WERI-Rb-1 (cell line): Measurements from ENCODE around the gene FLNB.

ENCODE experiments used
- DNase-seq: peaks from one replicate; pipeline ENCODE4 v3.0.0-alpha.2; 2020
- H3K27ac ChIP-seq: fragments of 250-450 bp; sonication (Bioruptor Pico); 2 replicates; pipeline ENCODE4 v1.5.1; 2020; ENCODE audit warnings: mild to moderate bottlenecking, moderate library complexity
- H3K27me3 ChIP-seq: fragments of 250-450 bp; sonication (Bioruptor Pico); 2 replicates; pipeline ENCODE4 v1.5.1; 2021; ENCODE audit warnings: mild to moderate bottlenecking, low read depth, moderate library complexity; ENCODE audit not compliant: insufficient read depth, severe bottlenecking
- H3K36me3 ChIP-seq: fragments of 250-450 bp; sonication (Bioruptor Pico); 2 replicates; pipeline ENCODE4 v1.5.1; 2020; ENCODE audit warnings: mild to moderate bottlenecking, moderate library complexity
- H3K4me3 ChIP-seq: 2 replicates; pipeline ENCODE4 v1.5.1; 2011; ENCODE audit warnings: low read depth, mild to moderate bottlenecking, control low read depth, low read length
- H3K9me3 ChIP-seq: fragments of 250-450 bp; sonication (Bioruptor Pico); 2 replicates; pipeline ENCODE4 v1.5.1; 2021; ENCODE audit warnings: mild to moderate bottlenecking, moderate library complexity; ENCODE audit not compliant: severe bottlenecking
- TF ChIP-seq, protein P1 (sequence below): IDR thresholded peaks from 2 replicates; pipeline ENCODE4 v1.5.1; 2011; ENCODE audit warnings: low read depth, mild to moderate bottlenecking, control low read depth, inconsistent platforms, low read length

The FLNB gene

GRCh38 chr3:58025837-58026569 lies 17.8 kb downstream of the FLNB start:
- H3K9me3 ChIP-seq: no peaks in the 10 kb centered on the region
- no peaks in the 10 kb centered on the region for H3K27me3 ChIP-seq
- H3K4me3 ChIP-seq: no peak overlapping the region
- TF ChIP-seq, protein P1, sequence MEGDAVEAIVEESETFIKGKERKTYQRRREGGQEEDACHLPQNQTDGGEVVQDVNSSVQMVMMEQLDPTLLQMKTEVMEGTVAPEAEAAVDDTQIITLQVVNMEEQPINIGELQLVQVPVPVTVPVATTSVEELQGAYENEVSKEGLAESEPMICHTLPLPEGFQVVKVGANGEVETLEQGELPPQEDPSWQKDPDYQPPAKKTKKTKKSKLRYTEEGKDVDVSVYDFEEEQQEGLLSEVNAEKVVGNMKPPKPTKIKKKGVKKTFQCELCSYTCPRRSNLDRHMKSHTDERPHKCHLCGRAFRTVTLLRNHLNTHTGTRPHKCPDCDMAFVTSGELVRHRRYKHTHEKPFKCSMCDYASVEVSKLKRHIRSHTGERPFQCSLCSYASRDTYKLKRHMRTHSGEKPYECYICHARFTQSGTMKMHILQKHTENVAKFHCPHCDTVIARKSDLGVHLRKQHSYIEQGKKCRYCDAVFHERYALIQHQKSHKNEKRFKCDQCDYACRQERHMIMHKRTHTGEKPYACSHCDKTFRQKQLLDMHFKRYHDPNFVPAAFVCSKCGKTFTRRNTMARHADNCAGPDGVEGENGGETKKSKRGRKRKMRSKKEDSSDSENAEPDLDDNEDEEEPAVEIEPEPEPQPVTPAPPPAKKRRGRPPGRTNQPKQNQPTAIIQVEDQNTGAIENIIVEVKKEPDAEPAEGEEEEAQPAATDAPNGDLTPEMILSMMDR: no peak
- H3K27ac ChIP-seq: no peak overlapping the region
- no peaks in the 10 kb centered on the region for H3K36me3 ChIP-seq
- no peak for DNase-seq

DNA sequence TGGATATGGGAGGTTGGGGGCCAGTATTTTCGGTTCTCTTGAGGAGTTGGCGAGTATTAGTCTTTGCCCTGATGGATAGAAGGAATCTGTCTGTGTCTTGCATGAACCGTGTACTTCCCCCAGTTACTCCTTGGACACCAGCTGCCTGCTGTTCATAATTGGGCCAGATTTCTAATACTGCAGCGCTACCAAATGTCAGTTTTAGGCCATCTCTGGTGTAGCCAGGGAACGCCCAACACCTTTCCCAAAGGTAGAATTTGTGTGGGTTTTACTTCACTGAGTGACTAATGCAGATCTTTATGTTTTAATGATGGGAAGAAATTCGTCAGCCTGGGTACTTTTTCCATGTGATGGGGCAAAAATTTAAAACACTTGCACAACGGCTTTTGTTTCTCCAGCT lies 18.4 kb downstream of the FLNB start:
- no peak overlapping the region for H3K27ac ChIP-seq
- no peaks in the 10 kb centered on the region for H3K36me3 ChIP-seq
- H3K4me3 ChIP-seq: no peak overlapping the region
- TF ChIP-seq, protein P1: no peak
- no peak for DNase-seq
- H3K9me3 ChIP-seq: no peaks in the 10 kb centered on the region
- H3K27me3 ChIP-seq: no peaks in the 10 kb centered on the region

GRCh38 chr3:58027704-58028317 lies 19.6 kb downstream of the FLNB start:
- no peak for DNase-seq
- Histone ChIP-seq H3K27me3 (no peaks in the 10 kb centered on the region), H3K9me3 (no peaks in the 10 kb centered on the region), H3K36me3 (no peaks in the 10 kb centered on the region), H3K4me3 (no peak overlapping the region), H3K27ac (no peak overlapping the region)
- TF ChIP-seq, protein P1: no peak

DNA sequence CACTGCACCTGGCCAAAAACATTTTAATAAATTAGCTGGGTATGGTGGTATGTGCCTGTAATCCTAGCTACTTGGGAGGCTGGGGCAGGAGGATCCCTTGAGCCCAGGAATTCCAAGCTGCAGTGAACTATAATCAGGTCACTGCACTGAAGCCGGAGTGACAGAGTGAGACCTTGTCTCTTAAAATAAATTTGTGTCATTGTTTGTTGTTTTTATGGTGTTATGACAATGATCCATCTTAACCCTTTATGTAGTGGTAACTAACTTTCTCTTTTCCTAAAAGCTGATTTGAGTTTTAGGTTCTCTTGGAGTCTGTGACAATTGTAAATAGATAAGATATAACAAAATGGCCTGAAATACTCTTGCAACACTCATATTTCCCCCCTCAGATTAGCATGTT lies 20.7 kb downstream of the FLNB start:
- H3K36me3 ChIP-seq: no peaks in the 10 kb centered on the region

GRCh38 chr3:58029842-58030584 lies 21.8 kb downstream of the FLNB start:
- no peaks in the 10 kb centered on the region for H3K9me3 ChIP-seq
- TF ChIP-seq, protein P1: no peak
- H3K27ac ChIP-seq: no peak overlapping the region
- no peaks in the 10 kb centered on the region for H3K27me3 ChIP-seq
- no peaks in the 10 kb centered on the region for H3K36me3 ChIP-seq
- H3K4me3 ChIP-seq: no peak overlapping the region
- no peak for DNase-seq

More for the DNA sequence above, 20.7 kb downstream of the FLNB start:
- Histone ChIP-seq H3K27ac (no peak overlapping the region), H3K9me3 (no peaks in the 10 kb centered on the region), H3K27me3 (no peaks in the 10 kb centered on the region), H3K4me3 (no peak overlapping the region)
- no peak for DNase-seq
- TF ChIP-seq, protein P1: no peak
